Measurements from ENCODE around the gene COL2A1.

Gene COL2A1

GRCh38 chr12:48024735-48025134 is 20.5 kb upstream of the COL2A1 start:
- Mint-ChIP-seq H3K9me3 (no peaks in the 10 kb centered on the region), H3K4me1 (peaks cover 41% of the 10 kb centered on the region), H3K36me3 (ENCODE audit: low read depth) (no peaks in the 10 kb centered on the region), H3K4me3 (no peak overlapping the region), H3K27me3 (ENCODE audit: low read depth) (peaks cover 27% of the 10 kb centered on the region), H3K27ac (peak overlapping the region in 2 of 3 experiments; percentile 1 to 33)
- TF ChIP-seq CTCF (IDR thresholded peaks at IDR 0.05; ENCODE audit: unreplicated experiment in 3 of 3) = no peak

GRCh38 chr12:48023386-48023785 is 19.1 kb upstream of the COL2A1 start:
- no peaks in the 10 kb centered on the region for H3K9me3 Mint-ChIP-seq
- no peak for TF ChIP-seq CTCF (IDR thresholded peaks at IDR 0.05; ENCODE audit: unreplicated experiment in 3 of 3)

GRCh38 chr12:48022676-48023385 is 18.6 kb upstream of the COL2A1 start:
- no peaks in the 10 kb centered on the region for H3K9me3 Mint-ChIP-seq
- peaks cover 25% of the 10 kb centered on the region for H3K4me1 Mint-ChIP-seq
- no peaks in the 10 kb centered on the region for H3K36me3 Mint-ChIP-seq (ENCODE audit: low read depth)
- peaks cover 34% of the 10 kb centered on the region for H3K27me3 Mint-ChIP-seq (ENCODE audit: low read depth)
- H3K27ac Mint-ChIP-seq = no peak overlapping the region
- no peak overlapping the region for H3K4me3 Mint-ChIP-seq
- no peak for TF ChIP-seq CTCF (IDR thresholded peaks at IDR 0.05; ENCODE audit: unreplicated experiment in 3 of 3)

More at GRCh38 chr12:48023386-48023785, 19.1 kb upstream of the COL2A1 start:
- Mint-ChIP-seq H3K36me3 (ENCODE audit: low read depth) (no peaks in the 10 kb centered on the region), H3K4me3 (no peak overlapping the region), H3K27ac (no peak overlapping the region), H3K4me1 (peaks cover 30% of the 10 kb centered on the region), H3K27me3 (ENCODE audit: low read depth) (peaks cover 31% of the 10 kb centered on the region)

- Mint-ChIP-seq H3K27ac (no peak overlapping the region), H3K9me3 (no peaks in the 10 kb centered on the region), H3K4me1 (peaks cover 21% of the 10 kb centered on the region), H3K36me3 (ENCODE audit: low read depth) (no peaks in the 10 kb centered on the region), H3K27me3 (ENCODE audit: low read depth) (peaks cover 39% of the 10 kb centered on the region), H3K4me3 (no peak overlapping the region)
- no peak for TF ChIP-seq CTCF (IDR thresholded peaks at IDR 0.05; ENCODE audit: unreplicated experiment in 3 of 3)
Measured at GRCh38 chr12:48022180-48022521, 17.9 kb upstream of the COL2A1 start.

GRCh38 chr12:48021485-48022179 is 17.4 kb upstream of the COL2A1 start:
- H3K27me3 Mint-ChIP-seq (ENCODE audit: low read depth) = peaks cover 44% of the 10 kb centered on the region
- no peaks in the 10 kb centered on the region for H3K36me3 Mint-ChIP-seq (ENCODE audit: low read depth)
- H3K9me3 Mint-ChIP-seq = no peaks in the 10 kb centered on the region
- H3K4me3 Mint-ChIP-seq = no peak overlapping the region
- H3K27ac Mint-ChIP-seq = no peak overlapping the region
- no peak for TF ChIP-seq CTCF (IDR thresholded peaks at IDR 0.05; ENCODE audit: unreplicated experiment in 3 of 3)
- peaks cover 21% of the 10 kb centered on the region for H3K4me1 Mint-ChIP-seq

Measured in nephron (organoid).